H1 (cell line): ENCODE results near the gene ASAP2. TPM values are rescaled to one million over a fixed set of nuclear protein-coding genes. Genes with fewer than 3 reads are reported as not detected.

Experiments
- CTCF ChIA-PET: fragments of 300-600 bp; sonication (Branson Sonifier 250); formaldehyde crosslinking; loops from one replicate; lab custom pipeline; 2021; ENCODE audit not compliant: partially characterized antibody; lab: Charles Lee
- POLR2A ChIA-PET: fragments of 300-600 bp; sonication (Branson Sonifier 250); formaldehyde crosslinking; loops from one replicate; lab custom pipeline; 2021; ENCODE audit warnings: inconsistent platforms; ENCODE audit not compliant: partially characterized antibody; lab: Charles Lee
- DNase-seq, 2 experiments: peaks; one replicate each; pipeline versions ENCODE4 v3.0.0 to v3.0.0-alpha.2; 2010 to 2022; ENCODE audit warnings: low spot score in 2 of 2, low read depth in 1 of 2, mixed read lengths in 1 of 2
- FAIRE-seq: peaks from 2 replicates; lab custom pipeline; 2011; peaks lifted over from hg19 to GRCh38; lab: Jason Lieb, UNC
- H2AFZ ChIP-seq: 2 replicates; pipeline ENCODE4 v1.8.1; 2012; ENCODE audit warnings: low read length, inconsistent platforms
- H2AK5ac ChIP-seq: 2 replicates; pipeline ENCODE4 v1.6.1; 2013; ENCODE audit warnings: low read depth, low read length
- H2BK120ac ChIP-seq: replicated peaks from 2 replicates; pipeline ENCODE3; 2013; ENCODE audit warnings: low read depth, low read length, inconsistent platforms
- H2BK12ac ChIP-seq: 2 replicates; pipeline ENCODE4 v1.6.1; 2013; ENCODE audit warnings: low read depth, low read length
- H2BK15ac ChIP-seq: 2 replicates; pipeline ENCODE4 v1.6.1; 2013; ENCODE audit warnings: low read length
- H2BK20ac ChIP-seq: 2 replicates; pipeline ENCODE4 v1.6.1; 2013; ENCODE audit warnings: low read length
- H2BK5ac ChIP-seq: 2 replicates; pipeline ENCODE4 v1.6.1; 2013; ENCODE audit warnings: low read depth, low read length
- H3K14ac ChIP-seq: 2 replicates; pipeline ENCODE4 v1.6.1; 2013; ENCODE audit warnings: inconsistent platforms; ENCODE audit not compliant: insufficient read length
- H3K18ac ChIP-seq: 2 replicates; pipeline ENCODE4 v1.6.1; 2013; ENCODE audit warnings: low read length; ENCODE audit errors: extremely low read depth
- H3K23ac ChIP-seq: 2 replicates; pipeline ENCODE4 v1.6.1; 2013; ENCODE audit warnings: inconsistent platforms; ENCODE audit not compliant: insufficient read length
- H3K23me2 ChIP-seq: 2 replicates; pipeline ENCODE4 v1.6.1; 2013; ENCODE audit warnings: low read depth, low read length
- H3K27ac ChIP-seq: 2 replicates; pipeline ENCODE4 v1.6.1; 2011; ENCODE audit warnings: low read depth, low read length, inconsistent platforms
- H3K27me3 ChIP-seq, 4 experiments: replicated peaks in 1 of 4; 1 replicate in 1 of 4; 2 replicates in 3 of 4; pipeline versions ENCODE4 v1.6.1 to v1.8.1; 2011 to 2013; ENCODE audit warnings: low read length in 3 of 4, mild to moderate bottlenecking in 3 of 4, inconsistent platforms in 2 of 4, mixed read lengths in 2 of 4, moderate library complexity in 1 of 4; ENCODE audit not compliant: control insufficient read depth in 3 of 4, insufficient read depth in 3 of 4; ENCODE audit errors: extremely low read depth in 1 of 4
- H3K36me3 ChIP-seq, 4 experiments: 2 replicates each; pipeline versions ENCODE4 v1.6.1 to v1.8.1; 2011 to 2013; ENCODE audit warnings: mild to moderate bottlenecking in 4 of 4, low read length in 3 of 4, moderate library complexity in 2 of 4, control low read depth in 1 of 4, inconsistent platforms in 1 of 4; ENCODE audit not compliant: insufficient read depth in 4 of 4, control insufficient read depth in 2 of 4
- H3K4ac ChIP-seq: replicated peaks from 2 replicates; pipeline ENCODE3; 2013; ENCODE audit warnings: low read length, low read depth, mixed read lengths, inconsistent platforms; ENCODE audit not compliant: insufficient read length
- H3K4me1 ChIP-seq, 4 experiments: replicated peaks in 1 of 4; 1 replicate in 1 of 4; 2 replicates in 3 of 4; pipeline versions ENCODE4 v1.6.1 to v1.8.1; 2011 to 2013; ENCODE audit warnings: low read length in 3 of 4, inconsistent platforms in 2 of 4, mixed read lengths in 1 of 4; ENCODE audit not compliant: insufficient read depth in 4 of 4, control insufficient read depth in 3 of 4
- H3K4me2 ChIP-seq, 2 experiments: 2 replicates each; pipeline versions ENCODE4 v1.6.1 to v1.8.1; 2011 to 2013; ENCODE audit warnings: low read depth in 2 of 2, low read length in 2 of 2, control low read depth in 1 of 2, inconsistent platforms in 1 of 2, mild to moderate bottlenecking in 1 of 2; ENCODE audit not compliant: insufficient read depth in 1 of 2
- H3K4me3 ChIP-seq, 4 experiments: fragments of 200-600, 300-600 bp in 1 of 4; sonication (generic), shearing (Covaris generic), sonication (Bioruptor Twin) in 1 of 4; 2 replicates each; pipeline versions ENCODE4 v1.5.1 to v1.8.1; 2011 to 2016; ENCODE audit warnings: low read length in 4 of 4, low read depth in 3 of 4, control low read depth in 2 of 4, inconsistent platforms in 2 of 4, mild to moderate bottlenecking in 2 of 4, mixed read lengths in 1 of 4, moderate library complexity in 1 of 4; ENCODE audit not compliant: insufficient read depth in 2 of 4; ENCODE audit errors: extremely low read depth in 1 of 4
- H3K56ac ChIP-seq: replicated peaks from 2 replicates; pipeline ENCODE3; 2013; ENCODE audit warnings: low read depth, mild to moderate bottlenecking, mixed read lengths, low read length, inconsistent platforms; ENCODE audit not compliant: insufficient read length
- H3K79me1 ChIP-seq: 2 replicates; pipeline ENCODE4 v1.6.1; 2013; ENCODE audit warnings: low read depth, low read length, control low read depth
- H3K79me2 ChIP-seq, 2 experiments: 2 replicates each; pipeline versions ENCODE4 v1.6.1 to v1.8.1; 2012 to 2013; ENCODE audit warnings: low read length in 2 of 2, mild to moderate bottlenecking in 2 of 2, inconsistent platforms in 1 of 2; ENCODE audit not compliant: insufficient read depth in 2 of 2, control insufficient read depth in 1 of 2
- H3K9ac ChIP-seq, 4 experiments: replicated peaks in 1 of 4; 1 replicate in 1 of 4; 2 replicates in 3 of 4; pipeline versions ENCODE4 v1.6.1 to v1.8.1; 2011 to 2013; ENCODE audit warnings: low read depth in 3 of 4, low read length in 3 of 4, control low read depth in 2 of 4, mild to moderate bottlenecking in 2 of 4, moderate library complexity in 2 of 4, inconsistent platforms in 1 of 4; ENCODE audit errors: extremely low read depth in 1 of 4
- H3K9me3 ChIP-seq, 2 experiments: 2 replicates each; pipeline versions ENCODE4 v1.6.1 to v1.8.1; 2012 to 2013; ENCODE audit warnings: mild to moderate bottlenecking in 2 of 2, moderate library complexity in 2 of 2, control low read depth in 1 of 2, inconsistent platforms in 1 of 2, low read depth in 1 of 2, low read length in 1 of 2, mixed read lengths in 1 of 2; ENCODE audit not compliant: insufficient read depth in 2 of 2
- H4K20me1 ChIP-seq, 2 experiments: replicated peaks in 1 of 2; 2 replicates each; pipeline versions ENCODE3 to v1.8.1; 2011 to 2013; ENCODE audit warnings: inconsistent platforms in 2 of 2, low read length in 2 of 2, mild to moderate bottlenecking in 1 of 2; ENCODE audit not compliant: insufficient read depth in 2 of 2, control insufficient read depth in 1 of 2
- H4K5ac ChIP-seq: 2 replicates; pipeline ENCODE4 v1.6.1; 2013; ENCODE audit warnings: low read length, low read depth, mixed read lengths, inconsistent platforms; ENCODE audit not compliant: insufficient read length
- H4K8ac ChIP-seq: 2 replicates; pipeline ENCODE4 v1.8.0; 2013; ENCODE audit warnings: mild to moderate bottlenecking, moderate library complexity, low read length, inconsistent platforms; ENCODE audit not compliant: insufficient read depth; ENCODE audit errors: extremely low read depth
- H4K91ac ChIP-seq: replicated peaks from 2 replicates; pipeline ENCODE3; 2013; ENCODE audit warnings: low read length, mixed read lengths, inconsistent platforms; ENCODE audit not compliant: insufficient read length
- BACH1 ChIP-seq: IDR thresholded peaks from 2 replicates; pipeline ENCODE4 v1.6.1; 2012; ENCODE audit warnings: low read length, improper control_type of control experiment
- CEBPB ChIP-seq: IDR thresholded peaks from 2 replicates; pipeline ENCODE4 v1.6.1; 2012; ENCODE audit warnings: low read depth, low read length
- CREB1 ChIP-seq: IDR thresholded peaks from 2 replicates; pipeline ENCODE4 v1.6.1; 2012; ENCODE audit warnings: inconsistent platforms
- JUND ChIP-seq: IDR thresholded peaks from 2 replicates; pipeline ENCODE4 v1.6.1; 2011; ENCODE audit warnings: mild to moderate bottlenecking, improper control_type of control experiment, low read length
- KDM4A ChIP-seq: IDR thresholded peaks from one replicate; pipeline ENCODE4 v1.7.1; 2012; ENCODE audit warnings: low read depth, mild to moderate bottlenecking, moderate library complexity, low read length, inconsistent platforms; ENCODE audit not compliant: severe bottlenecking
- KDM5A ChIP-seq: fragments of 200-600 bp; IDR thresholded peaks from 2 replicates; pipeline ENCODE4 v1.7.1; 2012; ENCODE audit warnings: mild to moderate bottlenecking, low read length, inconsistent platforms, mixed read lengths
- POU5F1 ChIP-seq: IDR thresholded peaks from 2 replicates; pipeline ENCODE4 v1.6.1; 2011; ENCODE audit warnings: low read depth, mild to moderate bottlenecking, low read length, moderate library complexity
- TAF7 ChIP-seq: optimal IDR thresholded peaks from 2 replicates; pipeline ENCODE3; 2011; ENCODE audit warnings: low read depth, mild to moderate bottlenecking, inconsistent platforms, low read length, moderate library complexity, borderline replicate concordance
- TCF12 ChIP-seq: IDR thresholded peaks from 2 replicates; pipeline ENCODE4 v1.6.1; 2011; ENCODE audit warnings: low read depth, mild to moderate bottlenecking, low read length
- WGBS, 2 experiments: shearing (Covaris generic) in 1 of 2; methylation state at CpG; one replicate each; pipeline versions ENCODE4 v1.1.6 to v1.1.7; 2013 to 2015; ENCODE audit warnings: low lambda C conversion rate in 2 of 2, mixed read lengths in 2 of 2, inconsistent platforms in 1 of 2, low coverage in 1 of 2, missing lambda C conversion rate in 1 of 2; ENCODE audit not compliant: insufficient replicate concordance in 2 of 2, insufficient coverage in 1 of 2, insufficient read length in 1 of 2; ENCODE audit errors: extremely low coverage in 1 of 2, missing lambda C conversion rate in 1 of 2; 5-methylcytosine and 5-hydroxymethylcytosine counted together
- polyA plus RNA-seq, 7 experiments: library from polyadenylated mRNA; depleted of rRNA in 3 of 7; stranded (reverse) in 5 of 7; unstranded in 2 of 7; fragments of >200 nt in 5 of 7; fragments of 200-250 nt in 2 of 7; gene quantifications; 1 replicate in 5 of 7; 2 replicates in 1 of 7; 4 replicates in 1 of 7; pipeline versions ENCODE4 v1.2.1 to v1.2.3, GENCODE V29; 2011 to 2013; ENCODE audit warnings: missing spikeins in 2 of 7, mixed read lengths in 2 of 7
- total RNA-seq: library from RNA; stranded (reverse); fragmentation: NEBNext Ultra II Directional; extraction: Animal tissue kit (Norgen Biotek cat#: 25700); gene quantifications from 2 replicates; pipeline ENCODE4 v1.2.1, GENCODE V29; 2021

ASAP2 gene
- total and polyA plus RNA-seq, 2 of the 8 experiments (the other 6 are each of a cell fraction or from before 2014, with no cell fraction given): 10.2 to 18.7 TPM

GRCh38 chr2:9255416-9255815 is 48.8 kb downstream of the ASAP2 start:
- H2BK20ac ChIP-seq: no peak overlapping the region
- no peak overlapping the region for H2AFZ ChIP-seq
- peaks cover 2 to 9% (median 4%) of the 10 kb centered on the region in 4 experiments; a peak in 3 of 7 replicates for H3K4me1 ChIP-seq
- H3K4me3 ChIP-seq: no peak overlapping the region
- no peak overlapping the region for H2AK5ac ChIP-seq
- H2BK15ac ChIP-seq: no peak overlapping the region
- ChIA-PET CTCF (interaction anchor here (0.7 to 0.9 kb wide), 2 partner anchors 62 to 116 kb away, joined by 3 to 4 read pairs; no protein-coding TSS in a partner anchor), POLR2A (no interaction called here)
- H3K9me3 ChIP-seq: no peaks in the 10 kb centered on the region
- H3K4ac ChIP-seq: no peak overlapping the region
- no peak for DNase-seq
- no peak overlapping the region for H3K18ac ChIP-seq
- TF ChIP-seq JUND (no peak), CEBPB (no peak), KDM4A (no peak), TAF7 (no peak), TCF12 (no peak), BACH1 (no peak), KDM5A (no peak), CREB1 (no peak), POU5F1 (no peak)
- H4K91ac ChIP-seq: peak overlapping the region; percentile 40
- no peak overlapping the region for H3K56ac ChIP-seq
- H3K23me2 ChIP-seq: no peaks in the 10 kb centered on the region
- no peak overlapping the region for H4K8ac ChIP-seq
- H3K14ac ChIP-seq: no peak overlapping the region
- H3K27ac ChIP-seq: no peak overlapping the region
- FAIRE-seq: no peak
- no peaks in the 10 kb centered on the region for H3K36me3 ChIP-seq
- no peak overlapping the region for H3K4me2 ChIP-seq
- peaks cover 0 to 38% of the 10 kb centered on the region in 2 experiments; a peak in 2 of 4 replicates for H3K79me2 ChIP-seq
- H4K20me1 ChIP-seq: peaks cover 2 to 6% of the 10 kb centered on the region in 2 experiments
- no peak overlapping the region for H2BK120ac ChIP-seq
- H3K23ac ChIP-seq: no peak overlapping the region
- WGBS, 2 experiments: 88% methylated on average over 4 of the region's 4 CpGs; no CpG with 5 or more reads in 1 of the 2 experiments
- H2BK5ac ChIP-seq: no peak overlapping the region
- H4K5ac ChIP-seq: no peak overlapping the region
- H3K9ac ChIP-seq: no peak overlapping the region; a peak in 1 of 7 replicates
- no peaks in the 10 kb centered on the region; a peak in 1 of 7 replicates for H3K27me3 ChIP-seq
- no peak overlapping the region for H2BK12ac ChIP-seq
- H3K79me1 ChIP-seq: peaks cover 6% of the 10 kb centered on the region
